HG02943 (cell line): Measurements from ENCODE around the gene SFXN5.
"Not testable (repeated sequence)": the region's sequence is repeated elsewhere in the genome, so short reads cannot be mapped to it uniquely, and the experiment has no call there.

Experiments used
- ATAC-seq: cut with Tn5 transposase; IDR thresholded peaks from one replicate; pipeline ENCODE4 v1.9.1; 2021; ENCODE audit warnings: mild to moderate bottlenecking, low read depth, moderate library complexity; ENCODE audit not compliant: unreplicated experiment

Gene SFXN5

DNA sequence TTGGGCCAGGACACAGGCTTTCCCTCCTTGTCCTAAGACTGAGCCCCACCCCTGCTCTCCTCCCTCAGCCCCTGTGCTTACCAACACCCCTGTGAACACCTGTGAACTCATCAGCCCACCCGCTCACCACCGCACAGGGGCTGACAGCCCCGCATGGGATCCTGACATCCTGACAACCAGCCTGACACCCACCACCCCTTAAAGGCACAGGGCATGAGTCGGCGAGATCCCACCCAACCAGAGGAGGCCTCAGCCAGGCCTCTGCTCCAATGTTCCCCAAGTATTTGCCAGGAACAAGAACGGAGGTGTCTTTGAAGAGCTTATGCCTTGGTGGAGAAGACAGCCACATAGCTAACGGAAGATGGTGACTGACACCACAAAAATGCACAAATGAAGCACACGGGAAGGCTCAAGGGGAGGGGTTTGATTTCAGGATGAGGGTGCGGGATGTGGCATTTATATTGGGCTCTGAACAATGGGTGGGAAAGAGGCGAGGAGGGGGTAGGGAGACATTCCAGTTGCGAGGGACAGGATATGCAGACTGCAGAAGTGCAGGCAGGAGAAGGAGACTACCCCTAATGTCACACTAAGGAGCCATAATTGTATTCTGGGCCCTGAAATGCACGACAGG, 30.2 kb upstream of the SFXN5 start:
- no peak for ATAC-seq

DNA sequence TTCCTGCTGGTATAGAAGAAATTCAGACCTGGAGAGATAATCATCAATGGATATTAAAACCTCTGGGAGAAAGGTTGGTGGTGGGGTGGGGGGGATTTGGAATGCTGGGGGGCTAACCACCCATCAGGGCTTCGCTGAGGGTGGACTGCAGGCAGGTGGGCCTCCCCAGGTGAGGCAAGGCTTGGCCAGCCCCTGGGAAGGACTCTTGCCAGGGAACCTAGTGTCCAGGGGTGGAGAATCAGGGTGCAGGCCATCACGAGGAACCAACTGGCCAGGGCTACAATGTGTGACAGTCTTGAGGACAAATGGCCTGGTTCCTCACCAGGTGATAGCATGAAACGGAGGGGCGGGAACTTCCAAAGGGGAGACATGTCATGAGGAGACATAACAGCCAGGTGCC, 29.4 kb upstream of the SFXN5 start:
- no peak for ATAC-seq

DNA sequence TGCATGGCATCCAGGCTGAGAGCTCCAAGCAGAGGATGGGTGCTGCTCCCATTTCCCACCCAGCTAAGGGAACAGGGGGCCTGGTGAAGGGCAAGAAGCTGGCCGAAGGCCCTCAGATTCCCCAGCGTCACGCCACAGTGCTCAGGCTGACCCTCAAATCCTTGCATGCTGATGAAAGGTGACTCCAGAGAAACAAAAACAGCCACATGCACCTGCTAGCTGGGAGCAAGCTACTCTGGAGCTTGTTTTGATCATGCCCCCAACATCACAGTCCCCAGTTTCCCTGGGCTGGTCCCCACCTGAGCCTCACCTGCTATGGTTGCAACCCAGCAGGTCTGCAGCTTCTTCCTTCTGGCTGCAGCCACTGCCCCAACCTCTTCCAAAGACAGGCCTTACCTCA, 28.0 kb upstream of the SFXN5 start:
- ATAC-seq = no peak

DNA sequence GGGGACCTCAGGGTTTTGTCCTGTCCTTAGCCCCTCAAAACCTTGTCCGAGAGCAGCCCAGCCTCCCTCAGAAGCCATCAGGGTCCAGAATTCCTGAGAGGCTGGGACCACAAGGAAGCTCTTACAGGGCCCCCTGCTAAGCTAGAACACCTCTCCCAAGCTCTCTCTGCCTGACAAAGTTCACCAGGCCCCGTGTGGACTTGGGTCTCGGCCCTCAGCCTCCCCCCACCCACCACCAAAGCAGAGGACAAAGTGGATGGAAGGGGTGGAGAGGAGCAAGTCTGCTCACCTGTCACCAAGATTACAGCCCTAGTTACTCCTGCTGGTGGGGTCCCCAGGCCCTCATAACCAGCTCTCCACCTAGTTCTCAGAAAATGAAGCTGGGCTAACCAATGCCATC, 24.4 kb upstream of the SFXN5 start:
- no peak for ATAC-seq

DNA sequence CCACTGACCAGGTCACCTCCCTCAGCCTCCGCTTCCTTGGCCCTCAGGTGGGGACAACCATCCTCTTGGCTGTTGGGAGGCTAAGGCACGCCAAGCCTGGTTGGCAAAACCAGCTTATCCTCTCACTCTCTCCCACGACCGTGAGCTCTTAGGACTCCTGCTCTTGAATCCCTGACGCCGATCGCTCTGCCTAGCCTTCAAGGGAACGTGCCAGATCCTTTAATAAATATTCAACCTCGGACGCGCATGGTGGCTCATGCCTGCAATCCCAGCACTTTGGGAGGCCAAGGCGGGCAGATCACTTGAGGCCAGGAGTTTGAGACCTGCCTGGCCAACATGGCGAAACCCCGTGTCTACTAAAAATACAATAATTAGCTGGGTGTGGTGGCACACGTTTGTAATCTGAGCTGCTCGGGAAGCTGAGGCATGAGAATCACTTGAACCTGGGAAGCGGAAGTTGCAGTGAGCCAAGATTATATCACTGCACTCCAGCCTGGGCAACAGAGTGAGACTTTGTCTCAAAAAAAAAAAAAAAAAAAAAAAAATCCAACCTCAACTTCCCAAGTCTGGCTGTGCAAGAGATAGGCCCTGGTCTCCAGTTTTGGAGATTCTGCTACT, 22.2 kb upstream of the SFXN5 start:
- ATAC-seq = not testable (repeated sequence)

DNA sequence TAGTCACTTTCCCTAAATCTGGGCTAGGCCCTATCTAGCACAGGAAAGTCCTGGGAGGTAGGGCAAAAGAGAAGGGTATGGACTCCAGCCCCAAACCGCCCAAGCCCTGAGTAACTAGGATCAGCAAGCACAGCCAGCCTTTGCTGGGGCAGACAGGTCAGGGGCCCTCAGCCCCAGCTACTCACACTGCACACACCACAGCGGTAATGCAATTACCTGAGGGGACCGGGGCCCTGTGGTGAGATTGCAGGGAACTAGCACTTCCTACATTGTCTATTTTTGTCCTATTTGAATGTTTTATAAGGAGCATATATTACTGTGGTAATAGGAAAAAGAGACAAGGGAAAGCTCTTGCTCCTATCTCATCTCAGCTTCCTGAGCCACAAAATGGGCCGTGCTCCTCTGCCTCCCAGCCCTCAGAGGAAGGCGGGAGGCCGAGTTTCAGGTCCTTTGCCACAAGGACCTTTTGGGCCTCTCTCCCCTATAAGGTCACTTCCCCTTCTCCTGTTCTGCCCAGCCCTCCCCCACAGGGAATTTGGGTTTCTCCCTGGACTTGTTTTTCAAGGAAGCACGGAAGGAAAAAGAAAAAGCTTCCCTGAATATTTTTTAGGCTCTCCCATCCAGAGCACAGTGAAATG, 20.8 kb upstream of the SFXN5 start:
- no peak for ATAC-seq

DNA sequence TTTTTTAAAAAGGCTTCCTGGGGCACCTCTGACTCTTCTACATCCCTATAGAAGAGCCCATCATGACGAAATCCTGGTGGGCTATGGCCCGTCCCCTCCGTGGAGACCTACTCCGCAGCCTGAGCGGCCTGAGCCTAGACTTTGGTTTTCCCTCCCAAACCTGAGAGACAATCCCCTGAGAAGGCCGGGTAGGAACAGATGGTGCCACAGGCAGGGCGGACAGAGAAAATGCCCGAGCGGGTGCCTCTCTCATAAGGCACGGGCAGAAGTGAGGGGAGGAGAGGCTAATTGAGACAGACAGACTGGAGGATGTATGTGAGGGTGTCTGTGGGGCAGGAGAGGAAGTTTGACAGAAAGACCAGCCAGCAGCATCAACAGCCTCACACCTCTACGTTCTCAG, 20.2 kb upstream of the SFXN5 start:
- ATAC-seq = no peak

DNA sequence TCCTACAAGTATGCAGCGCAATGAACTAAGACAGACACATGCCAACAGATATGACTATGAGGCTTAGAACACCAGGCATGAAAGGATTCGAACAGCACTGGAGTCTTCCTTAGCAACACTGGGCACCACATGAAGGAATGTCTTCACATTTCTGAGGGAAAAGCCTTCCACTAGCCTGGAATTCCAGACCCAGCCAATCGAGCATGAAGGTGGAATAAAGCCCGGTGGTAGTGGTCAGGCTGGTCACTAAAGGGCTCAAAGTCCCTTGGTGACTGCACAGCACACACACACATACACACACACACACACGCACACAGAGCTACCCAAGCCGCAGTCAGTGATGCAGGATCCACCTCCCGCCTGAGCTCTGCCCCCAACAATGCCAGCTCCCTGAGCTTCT, 19.7 kb upstream of the SFXN5 start:
- no peak for ATAC-seq

DNA sequence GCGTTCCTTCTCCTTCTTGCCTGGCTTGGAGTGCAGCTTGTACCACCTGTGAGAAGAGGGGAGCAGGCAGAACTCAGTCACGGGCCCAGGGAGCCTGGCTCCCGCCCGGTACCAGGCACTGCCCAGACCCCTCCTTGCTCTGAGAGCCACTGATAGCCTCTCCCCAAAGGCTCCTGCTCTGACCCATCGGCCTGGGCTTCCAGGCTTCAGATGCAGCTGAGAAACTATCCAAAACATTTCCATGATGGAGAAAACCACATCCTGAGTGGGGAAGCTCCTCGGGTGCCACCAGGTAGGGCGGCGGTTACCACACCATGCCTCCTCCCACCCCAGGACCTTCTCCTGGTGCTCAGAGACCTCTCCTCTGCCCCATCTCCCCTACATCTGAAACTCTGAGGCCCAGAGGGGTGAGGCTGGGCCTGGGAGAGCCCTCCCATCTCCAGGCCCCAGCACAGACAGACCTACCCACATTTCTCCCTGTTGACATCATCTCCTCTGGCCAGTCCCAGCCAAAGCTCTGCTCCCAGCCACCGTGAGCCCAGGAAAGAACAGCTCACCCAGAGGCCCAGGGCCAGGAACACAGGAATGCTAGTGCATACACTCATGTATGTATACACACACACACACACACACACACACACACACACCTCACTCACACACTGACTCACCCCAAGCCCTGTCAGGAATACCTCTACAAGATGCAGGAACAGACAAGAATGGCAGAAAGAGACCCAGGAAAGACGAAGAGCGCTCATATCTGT, 17.9 kb upstream of the SFXN5 start:
- no peak for ATAC-seq

DNA sequence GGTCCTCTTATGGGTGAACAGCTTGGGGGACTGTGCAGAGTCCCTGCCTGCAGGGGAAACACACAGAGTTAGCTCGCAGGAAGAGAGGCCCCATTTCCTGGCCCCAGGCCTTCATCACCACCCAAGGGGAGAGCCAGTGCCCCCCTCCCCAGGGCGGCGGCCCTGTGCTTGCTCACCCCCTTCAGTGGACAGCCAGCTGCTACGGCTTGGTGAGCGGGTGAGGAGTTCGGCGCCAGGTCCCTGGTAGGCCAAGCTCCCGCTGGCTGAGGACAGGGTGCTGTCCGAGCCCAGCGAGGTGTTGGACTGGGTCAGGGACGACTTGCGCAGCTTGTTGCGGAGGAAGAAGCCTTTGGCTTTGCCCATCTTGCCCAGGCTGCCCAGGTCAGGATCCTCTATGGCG, 17.2 kb upstream of the SFXN5 start:
- ATAC-seq = no peak

DNA sequence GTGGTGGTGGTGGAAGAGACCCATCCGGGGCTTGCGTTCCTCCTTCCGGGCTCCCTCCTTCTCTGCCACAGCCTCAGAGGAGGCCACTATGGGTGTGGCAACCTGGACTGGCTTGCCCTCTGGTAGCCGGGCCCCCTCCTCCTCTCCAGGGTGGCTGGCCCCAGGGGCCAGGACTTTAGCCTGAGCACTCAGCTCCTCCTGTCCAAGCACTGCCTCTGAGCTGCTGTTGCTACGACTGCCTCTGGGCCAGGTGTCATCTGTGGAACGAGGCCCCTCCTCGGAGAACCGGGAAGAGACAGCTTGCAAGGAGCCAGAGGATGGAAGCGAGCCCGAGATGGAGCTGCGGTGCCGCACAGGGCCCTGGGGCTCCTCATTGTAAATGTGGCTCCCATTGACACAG, 16.7 kb upstream of the SFXN5 start:
- ATAC-seq = no peak

DNA sequence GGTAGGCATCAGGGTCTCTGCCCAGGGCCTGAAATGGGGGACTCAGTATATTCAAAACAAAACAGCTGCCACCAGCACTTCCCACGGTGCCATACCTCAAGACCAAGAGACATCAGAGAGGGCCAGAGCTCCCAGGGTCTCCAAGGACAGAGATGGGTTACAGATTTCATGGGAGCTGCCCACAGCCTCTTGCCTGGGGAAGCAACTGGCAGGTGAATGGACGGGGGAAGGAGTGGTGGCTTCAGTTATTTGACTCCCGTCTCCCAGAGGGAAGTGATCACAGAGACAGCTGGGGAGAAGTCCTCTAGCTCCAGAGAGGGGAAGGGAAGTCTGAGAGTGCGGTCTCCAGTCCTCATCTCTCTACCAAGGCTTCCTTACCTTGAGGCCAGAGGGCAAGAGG, 15.8 kb upstream of the SFXN5 start:
- no peak for ATAC-seq

DNA sequence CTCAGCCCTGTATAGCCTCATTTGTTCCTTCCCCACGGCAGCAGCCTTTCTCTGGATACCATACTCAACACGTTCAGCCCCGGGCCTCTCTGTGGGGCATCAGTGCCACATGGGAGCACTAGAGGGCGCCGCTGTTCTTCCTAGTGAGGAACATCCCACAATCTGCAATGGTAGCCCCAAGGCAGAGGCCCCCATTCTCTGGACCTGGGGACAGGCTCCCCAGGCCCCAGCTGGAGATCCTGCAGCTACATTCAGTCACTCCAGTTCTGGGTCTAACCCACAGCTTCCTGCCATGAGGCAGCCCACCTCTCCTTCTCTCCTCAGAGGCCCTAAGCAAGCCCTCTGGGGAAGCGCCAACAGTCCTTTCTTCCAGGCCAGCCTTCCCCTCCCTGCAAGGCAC, 14.2 kb upstream of the SFXN5 start:
- ATAC-seq = peak; percentile 93

DNA sequence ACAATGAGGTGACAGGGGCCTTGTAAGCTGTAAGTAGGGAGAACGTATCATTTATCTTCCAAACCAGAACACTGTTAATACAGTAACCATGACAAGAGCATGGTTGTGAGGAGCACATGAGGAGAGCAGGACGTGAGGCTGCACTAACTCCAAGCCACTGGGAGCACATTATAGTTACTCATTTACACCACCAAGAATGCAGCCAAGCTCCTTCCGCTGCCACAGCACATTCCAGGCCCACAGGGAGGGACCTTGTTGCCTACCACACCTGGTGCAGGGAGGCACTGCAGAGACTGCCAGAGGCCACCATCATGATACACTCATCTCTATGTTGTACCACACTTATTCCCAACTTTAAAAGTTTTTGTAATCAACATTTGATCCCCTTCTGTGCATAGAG, 13.5 kb upstream of the SFXN5 start:
- no peak for ATAC-seq

DNA sequence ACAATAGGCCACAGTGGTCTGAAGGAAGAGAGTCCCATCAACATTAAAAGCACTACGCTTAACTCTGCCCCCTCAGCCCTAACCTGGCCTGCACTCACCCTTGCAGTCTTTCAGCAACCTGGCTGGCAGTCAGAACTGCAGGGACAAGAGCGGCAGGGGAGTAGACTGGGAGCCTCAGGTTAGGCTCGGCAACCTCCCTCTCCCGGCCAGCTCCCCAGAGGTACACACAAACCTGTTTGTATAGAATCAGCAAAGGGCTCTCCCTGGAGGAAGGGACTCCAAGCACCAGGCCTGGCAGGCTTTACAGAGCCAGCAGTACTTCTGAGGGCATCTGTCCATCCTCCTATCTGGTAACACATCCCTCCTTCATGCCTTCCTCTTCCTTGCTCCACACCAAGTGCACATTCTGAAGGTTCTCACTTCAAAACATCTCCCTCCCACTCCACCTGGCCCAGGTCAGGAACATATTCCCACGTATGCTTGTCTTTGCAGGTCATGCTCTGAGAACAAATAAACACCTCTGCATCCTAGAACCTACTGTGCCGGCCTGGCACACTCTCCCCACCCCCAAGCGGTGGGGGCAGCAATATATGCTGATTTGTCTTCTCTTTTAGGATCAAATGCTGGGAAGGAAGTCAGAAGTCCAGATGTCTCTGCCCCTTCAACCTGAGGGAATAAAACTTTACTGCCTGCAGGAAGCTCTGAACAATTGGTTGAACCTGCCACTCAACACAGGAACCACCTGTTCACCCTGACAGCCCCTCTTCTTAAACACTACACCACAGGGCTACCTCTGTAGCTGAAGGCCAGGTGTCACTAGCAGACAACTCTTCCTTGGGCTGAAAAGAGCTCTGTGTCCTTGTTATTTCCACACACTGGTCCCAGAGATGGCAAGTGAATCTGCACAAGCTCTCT, 12.6 kb upstream of the SFXN5 start:
- ATAC-seq = no peak

DNA sequence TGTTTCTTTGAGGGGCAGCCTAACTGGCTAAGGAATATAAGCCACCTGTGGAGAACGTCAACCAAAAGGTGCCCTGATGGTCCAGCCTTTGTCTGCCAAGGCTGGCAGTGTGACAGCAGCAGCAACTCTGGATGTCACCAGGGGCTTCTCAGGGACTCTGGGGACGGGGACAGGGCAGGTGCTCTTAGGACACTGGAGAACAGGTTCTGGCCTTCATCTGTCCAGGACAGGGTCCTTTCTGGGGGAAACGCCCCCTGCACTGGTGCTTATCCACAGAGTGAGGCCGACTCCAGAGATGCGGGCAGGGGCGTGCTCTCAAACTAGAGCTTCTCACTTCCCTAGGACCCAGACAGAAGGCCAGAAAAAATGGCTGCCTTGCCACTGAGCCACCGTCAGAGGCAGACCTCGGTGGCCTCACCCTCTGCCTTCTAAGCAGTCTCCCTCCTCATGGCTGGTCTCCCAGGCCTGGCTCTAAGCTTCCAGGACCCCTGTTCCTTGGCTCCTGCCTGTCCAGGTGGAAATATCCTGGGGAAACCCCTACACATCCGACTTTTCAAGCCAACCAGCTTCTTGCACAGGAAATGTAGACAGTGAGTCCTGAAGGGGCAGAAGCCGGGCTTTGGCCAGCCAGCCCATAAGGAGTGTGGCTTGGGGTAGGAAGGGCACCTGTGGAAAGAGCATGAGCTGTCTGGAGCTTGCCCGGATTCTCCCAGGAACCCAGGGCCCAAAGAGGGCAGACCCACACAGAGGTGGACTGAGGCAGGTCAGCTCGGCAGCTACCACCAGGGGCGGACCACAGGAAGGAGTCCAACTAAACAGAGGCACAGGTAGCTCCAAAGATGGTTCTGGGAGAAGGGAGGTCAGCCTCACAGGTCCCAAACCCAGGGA, 11.3 kb upstream of the SFXN5 start:
- ATAC-seq = no peak

DNA sequence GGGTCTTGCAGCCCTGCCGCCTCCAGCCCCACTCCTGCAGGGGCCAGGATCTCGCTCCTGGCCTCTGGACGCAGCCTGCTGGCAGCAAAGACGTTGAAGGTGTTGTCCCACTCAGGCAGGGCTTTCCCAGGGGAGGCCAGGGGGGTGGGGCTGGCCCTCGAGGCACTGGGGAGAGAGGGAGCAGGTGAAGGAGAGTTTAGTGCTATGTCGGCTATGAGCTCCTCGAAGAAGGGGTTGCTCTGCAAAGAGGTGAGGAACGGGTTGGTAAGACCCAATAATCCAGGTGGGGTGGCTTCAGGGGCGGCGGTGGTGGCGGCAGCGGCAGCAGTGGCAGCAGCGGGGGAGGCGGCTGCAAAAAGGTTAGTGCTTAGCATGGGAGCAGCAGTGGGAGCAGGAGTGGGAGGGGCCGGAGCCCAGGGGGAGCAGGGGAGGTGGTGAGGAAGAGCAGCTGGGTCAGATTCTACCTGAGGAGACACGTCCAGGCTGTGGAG, 9.7 kb upstream of the SFXN5 start:
- ATAC-seq = no peak

DNA sequence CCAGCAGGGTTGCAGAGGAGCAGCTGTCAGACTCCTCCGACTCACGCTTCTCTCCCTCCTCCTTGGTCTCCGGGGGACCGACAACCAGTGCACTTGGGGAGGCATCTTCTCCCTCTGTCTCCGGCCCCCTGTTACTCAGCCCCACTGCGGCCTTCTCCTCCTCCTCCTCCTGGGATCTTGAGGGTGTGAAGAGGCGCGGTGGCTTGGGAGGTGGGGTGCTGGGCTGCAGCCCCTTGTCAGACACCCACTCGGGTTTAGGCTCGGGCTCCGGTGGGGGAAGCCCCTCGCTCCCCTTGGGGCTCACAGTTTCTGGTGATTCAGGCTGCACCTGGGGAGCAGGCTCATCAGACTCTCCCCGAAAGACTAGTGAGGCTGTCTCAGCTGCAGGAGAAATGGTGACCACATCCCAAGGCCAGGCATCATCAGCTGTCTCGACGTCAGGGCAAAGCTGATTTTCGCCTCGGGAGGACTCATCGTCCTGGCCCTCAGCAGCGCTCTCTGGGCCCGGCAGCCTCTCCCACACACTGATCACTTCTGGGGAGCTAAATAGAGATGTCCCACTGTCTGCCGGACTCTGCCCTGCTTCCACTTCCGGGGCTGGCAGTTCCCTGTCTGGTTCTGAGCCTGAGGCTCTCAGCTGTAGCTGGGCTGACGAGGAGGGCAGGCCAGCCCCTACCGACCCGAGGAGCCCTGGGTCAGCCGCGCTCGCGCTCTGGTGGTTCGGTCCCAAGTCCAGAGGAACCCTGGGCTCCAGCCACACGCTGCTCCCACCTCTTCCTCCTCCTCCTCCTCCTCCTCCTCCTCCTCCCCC, 9.0 kb upstream of the SFXN5 start:
- no peak for ATAC-seq

DNA sequence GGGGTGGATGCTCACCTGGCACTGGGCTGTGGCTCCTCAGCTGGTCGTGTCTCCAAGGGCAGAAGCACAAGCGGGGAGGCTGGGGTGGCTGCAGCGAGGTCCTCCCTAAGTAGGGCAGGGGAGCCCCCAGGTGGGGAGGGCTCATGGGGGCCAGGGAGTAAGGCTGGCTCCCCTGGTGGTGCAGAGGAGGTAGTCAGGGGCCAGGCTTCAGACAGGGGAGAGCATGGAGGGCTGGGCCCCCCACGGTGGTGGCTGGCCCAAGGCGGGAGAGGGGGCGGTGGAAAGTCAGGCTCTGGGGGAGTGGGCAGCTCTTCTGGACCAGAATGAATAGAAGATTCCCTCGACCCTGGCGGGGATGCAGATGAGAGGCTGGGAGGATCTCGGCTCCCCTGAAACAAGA, 8.1 kb upstream of the SFXN5 start:
- ATAC-seq = no peak
